GM19328 (cell line): Measurements from ENCODE around the gene DCXR.

ENCODE experiments used
- ATAC-seq: cut with Tn5 transposase; IDR thresholded peaks from one replicate; pipeline ENCODE4 v1.9.1; 2021; ENCODE audit warnings: mild to moderate bottlenecking, moderate library complexity; ENCODE audit not compliant: unreplicated experiment

The DCXR gene

GRCh38 chr17:82013772-82014321 lies 23.6 kb downstream of the DCXR start:
- ATAC-seq: no peak

- no peak for ATAC-seq
Observed at GRCh38 chr17:82013341-82013740, 24.2 kb downstream of the DCXR start.

- ATAC-seq: no peak
Observed at GRCh38 chr17:82012640-82013295, 24.7 kb downstream of the DCXR start.

GRCh38 chr17:82012261-82012639 lies 25.2 kb downstream of the DCXR start:
- ATAC-seq: no peak

GRCh38 chr17:82011617-82012187 lies 25.8 kb downstream of the DCXR start:
- ATAC-seq: no peak

GRCh38 chr17:82010575-82011525 lies 26.6 kb downstream of the DCXR start:
- ATAC-seq: no peak

- ATAC-seq: no peak
Observed at GRCh38 chr17:82009413-82009812, 28.1 kb downstream of the DCXR start.

- ATAC-seq: no peak
Observed at GRCh38 chr17:82008941-82009405, 28.5 kb downstream of the DCXR start.

- no peak for ATAC-seq
Observed at GRCh38 chr17:82008258-82008940, 29.1 kb downstream of the DCXR start.

GRCh38 chr17:82007495-82008257 lies 29.8 kb downstream of the DCXR start:
- ATAC-seq: no peak

- ATAC-seq: no peak
Observed at GRCh38 chr17:82007228-82007494, 30.3 kb downstream of the DCXR start.

GRCh38 chr17:82006468-82007227 lies 30.8 kb downstream of the DCXR start:
- ATAC-seq: no peak

- ATAC-seq: no peak
Observed at GRCh38 chr17:82005701-82006348, 31.7 kb downstream of the DCXR start.

GRCh38 chr17:82004517-82005455 lies 32.7 kb downstream of the DCXR start:
- no peak for ATAC-seq

- no peak for ATAC-seq
Observed at GRCh38 chr17:82003411-82004381, 33.8 kb downstream of the DCXR start.

GRCh38 chr17:82001571-82002056 lies 35.9 kb downstream of the DCXR start:
- no peak for ATAC-seq
